SIG-M5 treated with dmso at 0.1 percent for 504 hours (cell line): ENCODE data around the gene CCDC148.

Experiments
- DNase-seq: peaks from one replicate; lab custom pipeline; 2025; ENCODE audit not compliant: unreplicated experiment; lab: John Stamatoyannopoulos, UW

CCDC148 gene

DNA sequence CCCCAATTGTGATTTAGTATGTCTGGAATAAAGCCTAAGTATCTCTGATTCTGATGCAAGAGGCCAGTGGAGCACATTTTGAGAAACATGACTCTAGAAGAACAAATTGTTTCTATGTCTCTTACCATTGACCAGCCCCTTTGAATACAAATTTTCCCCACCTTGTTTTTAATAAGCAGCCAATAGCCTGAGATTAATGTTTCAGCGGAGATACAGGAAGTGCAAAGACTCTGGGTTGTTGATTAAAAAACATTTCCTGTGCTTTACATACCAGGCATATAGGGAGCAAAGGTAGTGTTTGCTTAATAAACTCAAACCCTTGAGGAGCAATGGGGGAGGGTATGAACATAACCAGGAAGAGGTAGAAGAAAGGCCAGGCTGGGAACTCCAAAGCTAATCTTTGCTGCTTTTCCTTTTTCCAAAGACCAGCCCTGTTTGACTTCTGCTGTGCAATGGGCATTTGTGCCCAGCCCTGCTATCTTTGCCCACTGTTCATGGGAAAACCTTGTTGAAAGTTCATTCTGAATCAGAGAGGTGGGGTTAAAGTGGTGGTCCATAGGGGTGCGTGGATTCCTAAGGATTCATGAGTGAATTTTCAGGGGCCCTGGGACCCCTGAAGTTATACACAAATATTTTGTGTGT lies 325.6 kb downstream of the CCDC148 start:
- DNase-seq, result no peak

DNA sequence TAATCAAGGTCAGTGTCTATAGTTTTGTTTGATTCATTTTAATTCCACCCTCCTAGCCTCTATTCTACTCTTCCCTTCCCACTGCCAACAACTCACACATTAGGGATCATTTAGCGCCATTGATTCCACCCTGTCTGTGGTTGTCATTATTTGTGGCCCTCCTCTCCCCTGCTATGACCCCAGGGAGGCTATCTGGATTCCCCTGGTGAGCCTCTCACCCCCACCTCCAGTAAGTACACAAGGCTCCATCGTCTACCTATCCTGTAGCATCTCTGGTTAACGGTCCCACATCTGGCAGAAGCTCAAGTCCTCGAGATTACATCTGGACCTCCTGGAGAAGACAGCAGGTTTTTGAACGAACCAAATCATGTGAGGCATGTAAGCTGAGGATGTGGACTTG lies 327.5 kb downstream of the CCDC148 start:
- DNase-seq, result no peak

DNA sequence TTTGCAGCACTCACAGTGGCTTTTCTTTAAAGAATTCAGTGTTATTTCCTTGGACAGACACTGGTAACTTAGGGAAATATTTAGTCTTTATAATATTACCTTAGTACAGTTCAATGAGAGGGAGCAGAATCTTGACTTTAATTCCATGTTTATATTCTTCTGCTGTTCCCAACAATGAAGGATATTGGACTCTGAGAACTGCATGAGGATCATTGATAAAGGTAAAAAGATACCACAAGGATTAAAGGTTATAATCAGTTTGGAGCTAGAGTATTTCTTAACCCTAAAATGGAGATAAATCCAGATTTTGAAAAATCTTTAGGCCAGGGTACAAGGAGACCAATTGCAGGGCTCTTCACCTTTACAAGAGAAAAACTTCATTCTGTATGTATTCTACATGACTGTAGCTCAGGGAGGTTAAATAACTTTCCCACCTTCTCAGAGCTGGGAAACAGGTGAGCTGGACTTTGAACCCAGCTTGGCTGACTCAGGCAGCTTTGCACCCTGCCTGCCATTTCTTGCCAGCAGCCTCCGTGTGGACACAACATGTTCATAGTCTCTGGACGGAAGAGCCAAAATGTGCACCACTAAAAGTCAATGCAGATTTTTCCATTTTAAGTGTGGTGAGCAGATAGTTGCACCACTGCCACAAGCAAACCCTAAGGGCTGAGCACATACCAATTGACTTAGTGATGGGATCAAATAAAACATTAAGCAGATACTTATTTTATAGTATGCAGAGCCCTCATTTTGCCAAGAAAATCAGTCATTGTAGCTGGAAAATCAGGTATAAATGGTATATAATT lies 328.2 kb downstream of the CCDC148 start:
- DNase-seq, result no peak

DNA sequence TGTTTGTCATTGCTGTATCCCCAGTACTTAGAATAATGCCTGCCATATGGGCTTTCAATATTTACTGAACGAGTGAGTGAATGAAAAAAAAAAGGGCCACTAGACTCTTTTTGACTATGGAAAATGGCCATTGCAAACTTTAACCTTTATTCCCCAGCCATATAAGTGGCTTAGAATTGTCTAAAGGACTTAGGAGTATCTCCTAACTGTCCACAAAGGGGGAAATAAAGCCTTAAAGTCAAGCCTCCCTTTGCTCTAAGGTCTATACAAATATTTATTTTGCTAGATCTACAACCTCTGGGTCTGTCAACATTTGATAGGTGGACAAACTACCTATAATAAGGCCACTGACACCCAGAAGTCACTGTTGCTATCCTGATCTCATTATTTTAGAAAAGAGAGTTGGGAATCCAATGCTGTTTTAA lies 329.2 kb downstream of the CCDC148 start:
- DNase-seq, result no peak

DNA sequence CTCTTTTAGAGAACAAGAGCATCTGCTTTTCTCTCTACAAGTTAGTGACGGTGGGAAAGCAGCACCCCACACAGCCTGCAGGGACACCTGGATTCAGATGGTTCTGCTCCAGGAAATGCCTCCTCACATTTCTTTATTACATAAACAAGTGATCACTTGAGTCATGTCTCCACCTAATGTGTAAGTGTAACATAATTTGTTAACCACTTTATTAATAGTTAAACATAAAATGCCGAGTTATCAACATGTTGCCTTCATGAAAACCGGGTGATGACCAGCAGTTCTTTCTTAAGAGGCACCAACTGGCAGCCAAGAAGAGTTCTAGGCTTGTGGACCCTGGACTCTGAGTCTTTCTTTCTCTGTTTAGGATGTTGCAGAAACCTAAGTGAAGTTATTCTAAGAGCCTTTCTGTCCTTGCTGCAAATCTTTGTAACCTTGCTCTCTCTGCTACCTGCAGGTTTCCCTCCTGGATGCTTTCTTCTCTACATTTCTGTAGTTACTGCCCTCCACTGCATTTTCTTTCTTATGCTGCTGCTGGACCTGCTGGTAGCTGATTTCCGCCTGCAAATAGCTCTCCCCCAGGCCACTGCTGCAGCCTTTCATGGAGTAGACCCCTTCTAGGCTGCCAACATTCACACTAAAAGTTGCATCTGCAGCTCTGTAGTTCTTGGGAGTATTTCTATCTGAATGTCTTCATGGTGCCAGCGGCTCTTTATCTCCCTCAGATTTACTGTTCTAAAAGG lies 330.6 kb downstream of the CCDC148 start:
- DNase-seq, result no peak

DNA sequence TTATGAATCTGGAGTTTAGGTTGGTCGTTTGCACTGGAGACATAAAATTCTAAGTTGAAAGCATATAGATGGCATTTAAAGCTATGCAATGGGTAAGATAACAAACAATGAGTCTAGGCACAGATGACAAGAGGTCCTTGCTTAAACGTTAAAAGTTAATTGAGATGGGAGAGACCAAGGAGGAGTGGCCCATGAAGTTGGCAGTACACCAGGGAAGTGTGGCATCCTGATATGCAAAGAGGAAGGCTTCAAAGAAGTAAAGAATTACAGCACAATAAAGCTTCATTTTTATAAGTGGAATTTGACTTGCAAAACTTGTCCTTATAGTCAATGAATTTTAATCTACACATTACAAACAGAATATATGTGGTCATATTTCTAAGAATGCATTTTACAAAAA lies 331.7 kb downstream of the CCDC148 start:
- no peak for DNase-seq
